ENCODE measurements around the gene REEP5. TPM values are rescaled to one million over a fixed set of nuclear protein-coding genes. Genes with fewer than 3 reads are reported as not detected.

REEP5 gene
- total RNA-seq, 2 donors from 2014 or later: 80.6 to 81.7 TPM

GRCh38 chr5:112935675-112936074 is 13.6 kb upstream of the REEP5 start:
- ATAC-seq: no peak
- intact Hi-C loops (cut with DNase I, micrococcal nuclease): no loop called here
- no peak for DNase-seq

GRCh38 chr5:112934366-112934663 is 12.3 kb upstream of the REEP5 start:
- intact Hi-C loops (cut with DNase I, micrococcal nuclease): no loop called here
- DNase-seq: no peak
- no peak for ATAC-seq

GRCh38 chr5:112933651-112934365 is 11.8 kb upstream of the REEP5 start:
- ATAC-seq: no peak
- no peak for DNase-seq
- intact Hi-C loops (cut with DNase I, micrococcal nuclease): no loop called here

DNA sequence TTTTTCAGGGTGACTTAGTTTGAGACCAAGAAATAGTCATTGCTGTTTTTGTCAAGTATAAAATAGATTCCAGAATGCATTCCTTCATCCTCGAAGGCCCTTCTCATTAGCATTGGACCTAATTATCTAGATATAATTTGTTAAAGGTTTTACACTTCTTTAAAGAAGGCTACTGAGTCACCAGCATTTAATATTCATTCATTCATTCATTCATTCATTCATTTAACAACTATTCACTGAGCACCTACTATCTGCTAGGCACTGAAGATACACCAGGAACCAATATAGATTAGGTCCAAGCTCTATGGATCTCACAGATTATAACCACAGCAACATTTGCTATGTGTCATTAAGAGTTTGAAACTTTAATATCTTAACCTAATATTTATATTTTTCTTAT is 11.1 kb upstream of the REEP5 start:
- intact Hi-C loops (cut with DNase I, micrococcal nuclease): no loop called here
- ATAC-seq (no peak), DNase-seq (no peak)

DNA sequence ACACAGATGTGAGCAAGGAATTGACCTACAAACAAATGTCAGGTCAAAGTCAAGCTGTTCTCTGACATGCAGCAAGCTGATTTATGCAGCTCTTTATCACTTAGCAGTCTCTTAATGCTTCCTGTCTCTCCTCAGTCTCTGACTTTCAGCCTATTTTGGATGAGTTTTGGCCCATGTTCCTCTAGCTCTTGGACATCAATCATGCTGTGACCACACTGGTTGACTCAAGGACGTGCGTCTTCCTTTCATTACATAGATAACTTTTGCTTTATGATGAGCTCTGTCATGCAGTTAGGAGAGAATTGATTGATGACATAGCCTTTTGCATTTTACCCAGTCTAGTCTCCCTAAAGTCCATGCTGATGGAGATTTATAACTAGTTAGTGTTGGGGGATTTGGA is 9.4 kb upstream of the REEP5 start:
- DNase-seq (no peak), ATAC-seq (no peak)
- intact Hi-C loops (cut with DNase I, micrococcal nuclease): no loop called here

DNA sequence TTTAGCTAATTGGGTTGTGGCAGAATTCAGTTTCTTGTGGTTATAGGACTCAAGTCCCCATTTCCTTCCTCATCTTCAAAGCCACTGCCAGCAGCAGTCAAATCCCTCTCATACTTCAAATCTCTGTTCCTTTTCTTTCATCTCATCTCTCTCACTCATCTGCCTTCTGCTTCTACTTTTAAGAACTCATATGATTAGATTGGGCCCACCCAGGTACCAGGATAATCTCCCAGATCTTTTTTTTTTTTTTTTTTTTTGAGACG is 8.0 kb upstream of the REEP5 start:
- no peak for ATAC-seq
- DNase-seq: no peak
- intact Hi-C loops (cut with DNase I, micrococcal nuclease): no loop called here

GRCh38 chr5:112929336-112930081 is 7.5 kb upstream of the REEP5 start:
- no peak for DNase-seq
- intact Hi-C loops (cut with DNase I, micrococcal nuclease): no loop called here
- no peak for ATAC-seq

DNA sequence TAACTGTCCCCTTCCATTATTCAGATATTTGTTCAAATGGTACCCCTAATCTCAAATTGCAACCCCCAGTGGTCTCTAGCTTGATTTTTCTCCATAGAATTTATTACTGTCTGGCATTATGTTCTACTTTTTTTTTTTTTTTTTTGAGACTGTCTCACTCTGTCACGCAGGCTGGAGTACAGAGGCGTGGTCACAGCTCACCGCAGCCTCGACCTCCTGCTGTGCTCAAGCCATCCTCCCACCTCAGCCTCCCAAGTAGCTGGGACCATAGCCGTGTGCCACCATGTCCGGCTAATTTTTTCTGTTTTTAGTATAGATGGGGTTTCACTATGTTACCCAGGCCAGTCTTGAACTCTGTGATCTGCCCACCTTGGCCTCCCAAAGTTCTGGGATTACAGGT is 2.0 kb upstream of the REEP5 start:
- intact Hi-C loops (cut with DNase I, micrococcal nuclease): no loop called here
- DNase-seq (no peak), ATAC-seq (no peak)

GRCh38 chr5:112923148-112923917 is 1.3 kb upstream of the REEP5 start:
- ATAC-seq: no peak
- DNase-seq: no peak
- intact Hi-C loops (cut with DNase I, micrococcal nuclease): no loop called here

DNA sequence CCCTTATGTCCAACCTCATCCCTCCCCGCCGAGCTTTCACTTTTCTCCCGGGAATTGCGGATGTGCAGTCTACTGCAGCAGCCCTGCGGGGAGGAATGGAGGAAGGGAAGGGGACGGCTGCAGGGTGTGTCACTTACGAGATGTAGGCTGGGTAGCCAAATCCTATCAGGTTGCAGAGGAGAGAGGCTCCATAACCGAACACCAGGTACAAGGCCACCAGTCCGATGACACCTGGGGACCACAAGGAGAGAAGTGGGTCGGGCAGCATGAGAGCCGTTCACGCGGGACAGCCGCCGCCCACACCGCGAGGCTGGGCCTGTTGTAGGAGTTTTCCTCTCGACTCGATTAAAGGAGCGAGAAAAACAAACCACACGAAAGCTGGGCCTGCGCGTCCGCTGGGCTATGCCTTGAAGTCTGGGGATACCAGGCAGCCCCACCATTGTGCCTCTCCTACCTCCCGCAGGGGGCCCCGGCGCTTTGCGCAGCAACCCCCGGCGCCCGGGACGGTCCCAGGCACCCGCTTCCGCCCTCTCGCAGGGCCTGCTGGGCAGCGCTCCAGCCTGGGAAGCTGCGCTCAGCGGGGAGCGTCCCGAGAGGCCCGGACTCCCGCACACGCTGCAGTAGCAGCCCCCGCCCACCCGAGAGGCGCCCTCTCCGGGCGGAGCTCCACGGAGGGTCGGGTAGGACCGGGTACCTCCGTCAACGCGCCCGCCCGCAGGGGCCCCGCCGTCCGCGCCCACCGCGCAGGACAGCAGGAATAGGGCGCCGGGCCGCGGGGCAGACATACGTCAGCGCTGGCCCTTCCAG is 798 bp downstream of the REEP5 start:
- peak; percentile 79 for ATAC-seq
- peak; percentile 76 to 78 for DNase-seq
- intact Hi-C loops (cut with DNase I, micrococcal nuclease): no loop called here

- ATAC-seq: no peak
- intact Hi-C loops (cut with DNase I, micrococcal nuclease): no loop called here
- no peak for DNase-seq
Measured at GRCh38 chr5:112919972-112920371, 2.1 kb downstream of the REEP5 start.

DNA sequence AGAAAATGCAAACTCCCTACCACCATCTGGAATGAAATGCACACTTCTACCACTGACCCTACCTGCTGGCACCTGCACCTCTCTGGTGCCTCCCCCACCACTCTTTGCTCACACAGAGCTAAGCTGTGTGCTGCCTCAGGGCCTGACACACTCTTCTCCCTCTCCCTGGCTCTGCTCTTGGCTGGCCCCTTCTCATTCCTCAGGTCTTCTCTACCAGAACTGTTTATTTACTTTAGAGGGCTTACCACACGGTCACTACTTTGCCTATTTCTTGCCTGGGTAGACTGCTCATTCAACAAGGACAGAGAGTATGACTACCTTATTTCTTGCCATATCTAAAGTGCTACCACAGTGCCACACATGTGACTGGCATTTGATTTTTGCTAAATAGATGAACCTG is 3.3 kb downstream of the REEP5 start:
- intact Hi-C loops (cut with DNase I, micrococcal nuclease): no loop called here
- DNase-seq (no peak), ATAC-seq (no peak)

DNA sequence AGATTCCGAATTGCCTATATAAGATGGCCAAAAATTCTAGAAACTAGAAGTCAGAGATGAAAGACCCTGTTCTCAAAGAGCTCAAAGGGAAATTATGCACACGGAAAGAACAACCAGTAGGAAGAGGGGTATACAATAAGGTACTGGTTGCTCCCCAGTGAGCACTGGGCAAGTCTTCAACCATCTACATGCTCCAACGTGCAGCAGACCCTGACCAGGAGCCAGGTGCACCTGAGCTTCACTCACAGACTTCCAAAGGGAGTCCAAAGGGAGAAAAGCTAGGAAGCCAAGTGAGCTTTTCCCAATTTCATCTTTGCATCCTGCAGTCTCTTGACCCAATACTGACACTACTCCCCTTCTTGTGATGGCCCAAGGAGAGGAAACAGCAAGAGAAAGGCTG is 3.9 kb downstream of the REEP5 start:
- intact Hi-C loops (cut with DNase I, micrococcal nuclease): no loop called here
- DNase-seq (no peak), ATAC-seq (no peak)

GRCh38 chr5:112917453-112917995 is 4.5 kb downstream of the REEP5 start:
- intact Hi-C loops (cut with DNase I, micrococcal nuclease): no loop called here
- DNase-seq (no peak), ATAC-seq (no peak)

GRCh38 chr5:112915831-112916230 is 6.2 kb downstream of the REEP5 start:
- intact Hi-C loops (cut with DNase I, micrococcal nuclease): no loop called here
- ATAC-seq (peak; percentile 54), DNase-seq (no peak)

GRCh38 chr5:112914584-112914983 is 7.4 kb downstream of the REEP5 start:
- DNase-seq: no peak
- intact Hi-C loops (cut with DNase I, micrococcal nuclease): no loop called here
- peak; percentile 54 for ATAC-seq

DNA sequence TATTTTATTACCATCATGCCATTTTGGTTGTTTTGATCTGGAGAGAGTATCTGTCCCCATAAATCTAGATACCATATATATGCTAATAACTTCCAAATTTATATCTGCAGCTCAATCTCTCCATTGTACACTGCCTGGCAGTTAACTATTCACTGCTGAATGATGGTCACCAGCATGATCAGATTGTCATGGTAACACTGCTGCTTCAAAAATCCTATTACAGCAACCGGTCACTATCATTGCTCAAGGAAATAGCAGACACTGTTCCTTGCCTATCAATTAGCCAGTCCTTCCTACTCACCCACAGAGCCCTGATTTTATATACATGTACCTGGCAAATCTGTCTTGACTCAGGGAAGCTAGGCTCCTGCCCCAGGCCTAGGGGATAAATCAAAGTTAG is 11.5 kb downstream of the REEP5 start:
- intact Hi-C loops (cut with DNase I, micrococcal nuclease): no loop called here
- ATAC-seq: no peak
- no peak for DNase-seq

GRCh38 chr5:112908854-112909253 is 13.2 kb downstream of the REEP5 start:
- intact Hi-C loops (cut with DNase I, micrococcal nuclease): no loop called here
- no peak for ATAC-seq

GRCh38 chr5:112907166-112907631 is 14.8 kb downstream of the REEP5 start:
- ATAC-seq (no peak), DNase-seq (no peak)
- intact Hi-C loops (cut with DNase I, micrococcal nuclease): no loop called here

More at GRCh38 chr5:112908854-112909253, 13.2 kb downstream of the REEP5 start:
- DNase-seq: no peak

Data from left colon (tissue), 2 donors.